CD8-positive, alpha-beta memory T cell (primary cell): ENCODE data around the gene SPACA6. TPM values are rescaled to one million over a fixed set of nuclear protein-coding genes. Genes with fewer than 3 reads are reported as not detected.

Experiments used
- CTCF ChIA-PET: fragments of 350-600 bp; sonication (Branson Sonifier 250); formaldehyde crosslinking; loops from one replicate; lab custom pipeline; 2021; ENCODE audit warnings: antibody characterized with exemption; lab: Charles Lee
- POLR2A ChIA-PET: fragments of 350-600 bp; sonication (Branson Sonifier 250); formaldehyde crosslinking; loops from one replicate; lab custom pipeline; 2021; ENCODE audit warnings: antibody characterized with exemption; lab: Charles Lee
- DNase-seq, 5 donors: peaks; one replicate each; pipeline versions ENCODE4 v3.0.0 to v3.0.0-alpha.2; 2020 to 2022; ENCODE audit warnings: mixed read lengths in 1 of 5
- H3K27ac ChIP-seq: one replicate; pipeline ENCODE4 v1.7.0; 2013; ENCODE audit warnings: low read depth, mild to moderate bottlenecking, low read length, moderate library complexity
- H3K27me3 ChIP-seq: 2 replicates; pipeline ENCODE4 v1.7.0; 2013; ENCODE audit warnings: low read length, mild to moderate bottlenecking; ENCODE audit not compliant: insufficient read depth, poor library complexity, severe bottlenecking
- H3K36me3 ChIP-seq: 2 replicates; pipeline ENCODE4 v1.7.0; 2013; ENCODE audit warnings: mild to moderate bottlenecking, low read length, moderate library complexity; ENCODE audit not compliant: insufficient read depth
- H3K4me1 ChIP-seq: 2 replicates; pipeline ENCODE4 v1.7.0; 2013; ENCODE audit warnings: mild to moderate bottlenecking, low read length, moderate library complexity; ENCODE audit not compliant: insufficient read depth
- H3K4me3 ChIP-seq: 2 replicates; pipeline ENCODE4 v1.7.0; 2013; ENCODE audit warnings: mild to moderate bottlenecking, low read length
- H3K9me3 ChIP-seq: 2 replicates; pipeline ENCODE4 v1.7.0; 2013; ENCODE audit warnings: mild to moderate bottlenecking, low read length
- H3K27ac Mint-ChIP-seq, 8 donors: one replicate each; pipeline ENCODE4 v1.8.0; 2020 to 2021; ENCODE audit warnings: mixed read lengths in 8 of 8, mild to moderate bottlenecking in 6 of 8, inconsistent platforms in 3 of 8, moderate library complexity in 3 of 8
- H3K27me3 Mint-ChIP-seq, 2 donors: one replicate each; pipeline ENCODE4 v1.8.0; 2020 to 2021; ENCODE audit warnings: mixed read lengths in 2 of 2, mild to moderate bottlenecking in 1 of 2, moderate library complexity in 1 of 2
- H3K36me3 Mint-ChIP-seq, 3 donors: one replicate each; pipeline ENCODE4 v1.8.0; 2020 to 2021; ENCODE audit warnings: mixed read lengths in 3 of 3, inconsistent platforms in 1 of 3, mild to moderate bottlenecking in 1 of 3
- H3K4me1 Mint-ChIP-seq, 3 donors: one replicate each; pipeline ENCODE4 v1.8.0; 2020 to 2021; ENCODE audit warnings: mixed read lengths in 3 of 3, inconsistent platforms in 1 of 3, mild to moderate bottlenecking in 1 of 3
- H3K4me3 Mint-ChIP-seq, 7 donors: one replicate each; pipeline ENCODE4 v1.8.0; 2020 to 2021; ENCODE audit warnings: mixed read lengths in 7 of 7, mild to moderate bottlenecking in 6 of 7, moderate library complexity in 4 of 7, inconsistent platforms in 2 of 7
- H3K9me3 Mint-ChIP-seq, 5 donors: one replicate each; pipeline ENCODE4 v1.8.0; 2020 to 2022; ENCODE audit warnings: mixed read lengths in 5 of 5, mild to moderate bottlenecking in 3 of 5, moderate library complexity in 2 of 5, inconsistent platforms in 1 of 5
- polyA plus RNA-seq: library from polyadenylated mRNA; unstranded; fragments of 300-500 nt; fragmentation: Illumina TruSeq; gene quantifications from one replicate; pipeline ENCODE4 v1.2.3, GENCODE V29; 2021
- total RNA-seq, 2 experiments: library from RNA; stranded (reverse); gene quantifications; one replicate each; pipeline ENCODE4 v1.2.3, GENCODE V29; 2021

The SPACA6 gene
- total and polyA plus RNA-seq, 3 experiments from 2014 or later = 2.2 to 3.3 (median 3.1) TPM

- H3K9me3 ChIP-seq = no peaks in the 10 kb centered on the region
- H3K4me1 ChIP-seq = peaks cover 27% of the 10 kb centered on the region
- CTCF ChIA-PET = interaction anchor here (1.4 kb wide), 1 partner anchor 74 kb away, joined by 3 read pairs; no protein-coding TSS in a partner anchor
- peak overlapping the region; percentile 87 to 91 (median 89) for H3K4me3 Mint-ChIP-seq
- H3K4me1 Mint-ChIP-seq = peaks cover 27 to 38% (median 35%) of the 10 kb centered on the region in 3 donors
- POLR2A ChIA-PET = no interaction called here
- H3K36me3 ChIP-seq = peaks cover 6% of the 10 kb centered on the region
- H3K9me3 Mint-ChIP-seq = peaks cover 0 to 3% (median 0%) of the 10 kb centered on the region in 5 donors
- peak overlapping the region; percentile 72 to 92 (median 86) for H3K27ac Mint-ChIP-seq
- H3K27me3 ChIP-seq = no peaks in the 10 kb centered on the region
- H3K4me3 ChIP-seq = peak overlapping the region; percentile 89
- peak overlapping the region; percentile 91 for H3K27ac ChIP-seq
- DNase-seq = peak in 2 of 5 donors; percentile 14 to 56
- peaks cover 5 to 25% (median 9%) of the 10 kb centered on the region in 3 donors for H3K36me3 Mint-ChIP-seq
- no peaks in the 10 kb centered on the region for H3K27me3 Mint-ChIP-seq
Measured at GRCh38 chr19:51702825-51703574, 9.9 kb downstream of the SPACA6 start.

GRCh38 chr19:51703575-51704515 is 10.7 kb downstream of the SPACA6 start:
- Mint-ChIP-seq H3K27ac (peak overlapping the region; percentile 81 to 95 (median 90)), H3K36me3 (peaks cover 5 to 25% (median 9%) of the 10 kb centered on the region in 3 donors), H3K4me1 (peaks cover 27 to 38% (median 35%) of the 10 kb centered on the region in 3 donors), H3K27me3 (no peaks in the 10 kb centered on the region), H3K9me3 (peaks cover 0 to 3% (median 0%) of the 10 kb centered on the region in 5 donors), H3K4me3 (peak overlapping the region; percentile 87 to 91 (median 89))
- ChIA-PET POLR2A (interaction anchor here (0.6 kb wide), 1 partner anchor 15 kb away, joined by 3 read pairs; no protein-coding TSS in a partner anchor), CTCF (interaction anchor here (1.4 kb wide), 1 partner anchor 73 kb away, joined by 3 read pairs; no protein-coding TSS in a partner anchor)
- H3K4me1 ChIP-seq = peaks cover 27% of the 10 kb centered on the region
- no peaks in the 10 kb centered on the region for H3K27me3 ChIP-seq
- peak overlapping the region; percentile 91 for H3K27ac ChIP-seq
- DNase-seq = peak; percentile 93 to 98 (median 95)
- peaks cover 6% of the 10 kb centered on the region for H3K36me3 ChIP-seq
- no peaks in the 10 kb centered on the region for H3K9me3 ChIP-seq
- H3K4me3 ChIP-seq = peak overlapping the region; percentile 89

GRCh38 chr19:51704626-51705025 is 11.5 kb downstream of the SPACA6 start:
- peak overlapping the region; percentile 89 for H3K4me3 ChIP-seq
- H3K9me3 ChIP-seq = no peaks in the 10 kb centered on the region
- ChIA-PET POLR2A (interaction anchor here (0.6 kb wide), 1 partner anchor 16 kb away, joined by 3 read pairs; no protein-coding TSS in a partner anchor), CTCF (no interaction called here)
- H3K4me1 ChIP-seq = peaks cover 27% of the 10 kb centered on the region
- Mint-ChIP-seq H3K36me3 (peaks cover 5 to 25% (median 9%) of the 10 kb centered on the region in 3 donors), H3K9me3 (peaks cover 0 to 3% (median 0%) of the 10 kb centered on the region in 5 donors), H3K4me1 (peaks cover 27 to 38% (median 35%) of the 10 kb centered on the region in 3 donors), H3K4me3 (peak overlapping the region; percentile 87 to 91 (median 89)), H3K27me3 (no peaks in the 10 kb centered on the region), H3K27ac (peak overlapping the region in 7 of 8 donors; percentile 84 to 95 (median 91))
- peak overlapping the region; percentile 91 for H3K27ac ChIP-seq
- DNase-seq = no peak
- peaks cover 6% of the 10 kb centered on the region for H3K36me3 ChIP-seq
- H3K27me3 ChIP-seq = no peaks in the 10 kb centered on the region

- POLR2A ChIA-PET = no interaction called here
- Mint-ChIP-seq H3K27me3 (peaks cover 0 to 9% of the 10 kb centered on the region in 2 donors), H3K9me3 (no peaks in the 10 kb centered on the region), H3K27ac (peak overlapping the region in 7 of 8 donors; percentile 6 to 90 (median 72)), H3K36me3 (peaks cover 5 to 25% (median 9%) of the 10 kb centered on the region in 3 donors), H3K4me1 (peaks cover 27 to 38% (median 35%) of the 10 kb centered on the region in 3 donors), H3K4me3 (peak overlapping the region; percentile 11 to 89 (median 63))
- Histone ChIP-seq H3K27ac (no peak overlapping the region), H3K4me3 (no peak overlapping the region), H3K4me1 (peaks cover 27% of the 10 kb centered on the region), H3K9me3 (no peaks in the 10 kb centered on the region), H3K36me3 (peaks cover 6% of the 10 kb centered on the region), H3K27me3 (no peaks in the 10 kb centered on the region)
- no peak for DNase-seq
- CTCF ChIA-PET = no interaction called here
Measured at GRCh38 chr19:51706296-51706695, 13.2 kb downstream of the SPACA6 start.

- Mint-ChIP-seq H3K36me3 (peaks cover 5 to 25% (median 9%) of the 10 kb centered on the region in 3 donors), H3K27me3 (peaks cover 0 to 14% of the 10 kb centered on the region in 2 donors), H3K27ac (peak overlapping the region in 1 of 8 donors; percentile 6), H3K4me1 (peaks cover 27 to 38% (median 35%) of the 10 kb centered on the region in 3 donors), H3K9me3 (no peaks in the 10 kb centered on the region), H3K4me3 (peak overlapping the region in 2 of 7 donors; percentile 51 to 89)
- Histone ChIP-seq H3K4me1 (peaks cover 27% of the 10 kb centered on the region), H3K9me3 (no peaks in the 10 kb centered on the region), H3K36me3 (peaks cover 6% of the 10 kb centered on the region), H3K4me3 (no peak overlapping the region), H3K27ac (no peak overlapping the region), H3K27me3 (no peaks in the 10 kb centered on the region)
- no peak for DNase-seq
- ChIA-PET POLR2A (no interaction called here), CTCF (no interaction called here)
Measured at GRCh38 chr19:51706885-51707284, 13.8 kb downstream of the SPACA6 start.

GRCh38 chr19:51708811-51709210 is 15.7 kb downstream of the SPACA6 start:
- Histone ChIP-seq H3K9me3 (no peaks in the 10 kb centered on the region), H3K4me3 (no peak overlapping the region), H3K4me1 (peaks cover 11% of the 10 kb centered on the region), H3K27ac (no peak overlapping the region), H3K27me3 (no peaks in the 10 kb centered on the region), H3K36me3 (peaks cover 6% of the 10 kb centered on the region)
- Mint-ChIP-seq H3K27ac (no peak overlapping the region), H3K4me1 (peaks cover 16 to 23% (median 20%) of the 10 kb centered on the region in 3 donors), H3K36me3 (peaks cover 11 to 24% (median 13%) of the 10 kb centered on the region in 3 donors), H3K9me3 (peaks cover 0 to 3% (median 0%) of the 10 kb centered on the region in 5 donors), H3K4me3 (no peak overlapping the region), H3K27me3 (peaks cover 0 to 20% of the 10 kb centered on the region in 2 donors)
- POLR2A ChIA-PET = no interaction called here
- CTCF ChIA-PET = no interaction called here
- no peak for DNase-seq

- H3K9me3 ChIP-seq = no peaks in the 10 kb centered on the region
- Mint-ChIP-seq H3K27me3 (peaks cover 0 to 20% of the 10 kb centered on the region in 2 donors), H3K4me1 (peaks cover 13 to 17% (median 16%) of the 10 kb centered on the region in 3 donors), H3K4me3 (peak overlapping the region in 1 of 7 donors; percentile 73), H3K27ac (peak overlapping the region in 1 of 8 donors; percentile 68), H3K36me3 (peaks cover 11 to 20% (median 13%) of the 10 kb centered on the region in 3 donors), H3K9me3 (peaks cover 0 to 3% (median 0%) of the 10 kb centered on the region in 5 donors)
- H3K36me3 ChIP-seq = peaks cover 6% of the 10 kb centered on the region
- CTCF ChIA-PET = no interaction called here
- DNase-seq = no peak
- H3K4me3 ChIP-seq = no peak overlapping the region
- H3K27me3 ChIP-seq = no peaks in the 10 kb centered on the region
- POLR2A ChIA-PET = no interaction called here
- H3K4me1 ChIP-seq = peaks cover 9% of the 10 kb centered on the region
- no peak overlapping the region for H3K27ac ChIP-seq
Measured at GRCh38 chr19:51709575-51709974, 16.4 kb downstream of the SPACA6 start.
